Hematopoietic multipotent progenitor cell treated with erythropoietin and hydrocortisone succinate and interleukin-3 and kit ligand, for 17 days (in vitro differentiated cells): ENCODE data around the gene GDAP2.

Source experiments
- DNase-seq: peaks from one replicate; pipeline ENCODE4 v3.0.0-alpha.2; 2015; ENCODE audit warnings: low spot score

The GDAP2 gene

GRCh38 chr1:117838911-117839310, 90.5 kb downstream of the GDAP2 start:
- DNase-seq = no peak

DNA sequence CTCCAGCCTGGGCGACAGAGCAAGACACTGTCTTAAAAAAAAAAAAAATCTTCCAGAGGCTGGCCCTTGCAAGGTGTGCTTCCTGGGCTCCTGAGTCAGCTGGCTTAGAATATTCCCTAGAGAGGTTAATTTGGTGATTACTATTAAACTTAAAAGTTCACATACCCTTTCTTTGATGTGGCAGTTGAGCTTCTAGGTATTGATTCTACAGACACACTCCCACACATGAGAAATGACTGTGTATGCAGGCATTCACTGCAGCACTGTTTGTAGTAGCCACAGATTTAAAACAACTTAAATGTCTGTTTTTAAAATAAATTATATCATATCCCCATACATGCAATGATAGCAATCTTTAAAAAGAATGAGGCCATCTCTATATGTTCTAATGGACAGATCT, 93.4 kb downstream of the GDAP2 start:
- DNase-seq = no peak

DNA sequence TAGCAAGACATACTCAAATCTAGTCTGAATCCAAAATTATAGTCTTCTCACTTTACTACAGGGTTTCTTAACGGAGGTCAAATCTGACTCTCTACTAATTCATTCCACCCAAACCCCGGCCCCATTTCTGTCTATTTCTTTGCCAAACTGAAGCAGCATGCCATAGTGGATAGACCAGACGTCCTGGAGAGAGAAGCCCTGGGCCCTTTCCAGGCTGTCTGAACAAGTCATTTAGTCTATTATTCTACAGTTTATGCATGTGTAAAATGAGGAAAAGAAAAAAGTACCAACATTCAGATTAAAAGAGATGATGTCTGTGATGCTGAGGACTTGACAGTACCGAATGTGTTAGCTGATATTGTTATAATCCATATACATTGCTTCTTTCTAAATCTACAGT, 95.0 kb downstream of the GDAP2 start:
- DNase-seq = no peak

DNA sequence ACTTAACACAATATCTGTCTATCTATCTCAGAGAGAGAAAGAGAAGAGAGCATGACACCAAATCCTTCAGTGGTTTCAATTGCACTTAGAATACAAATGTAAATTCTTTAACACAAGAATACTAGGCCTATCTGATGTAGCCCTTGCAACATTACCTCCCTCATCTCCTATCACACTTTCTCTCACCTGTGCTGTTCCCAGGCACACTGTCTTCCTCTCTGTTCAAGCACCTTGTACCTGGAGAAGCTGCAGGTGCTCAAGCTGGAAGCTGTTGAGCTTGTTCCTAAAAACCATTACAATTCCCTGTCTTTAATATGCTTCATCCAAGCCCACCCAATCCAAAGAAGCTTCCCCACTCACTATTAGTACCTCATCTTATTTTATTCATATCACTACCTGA, 97.0 kb downstream of the GDAP2 start:
- no peak for DNase-seq

GRCh38 chr1:117830222-117830621, 99.2 kb downstream of the GDAP2 start:
- no peak for DNase-seq

DNA sequence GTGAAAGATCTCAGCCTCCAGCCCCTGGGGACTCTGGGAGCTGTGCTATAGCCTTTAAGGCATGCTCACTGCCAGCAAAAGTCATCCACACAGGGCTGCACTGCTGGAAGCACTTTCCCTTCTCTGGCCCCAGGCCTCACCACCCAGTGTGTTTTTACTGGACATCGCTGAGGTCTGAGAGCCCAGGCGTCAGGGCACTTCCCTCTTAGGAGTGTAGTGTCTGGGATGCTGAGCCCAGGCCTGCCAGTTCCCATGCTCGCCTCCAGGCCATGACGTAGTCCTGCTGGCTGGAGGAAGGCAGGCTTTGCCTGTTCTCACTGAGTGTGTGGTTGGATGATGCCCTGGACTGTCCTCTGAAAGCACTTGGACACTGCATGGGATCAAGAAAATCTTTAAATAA, 101.2 kb downstream of the GDAP2 start:
- no peak for DNase-seq

GRCh38 chr1:117826540-117827078, 102.8 kb downstream of the GDAP2 start:
- DNase-seq = no peak

DNA sequence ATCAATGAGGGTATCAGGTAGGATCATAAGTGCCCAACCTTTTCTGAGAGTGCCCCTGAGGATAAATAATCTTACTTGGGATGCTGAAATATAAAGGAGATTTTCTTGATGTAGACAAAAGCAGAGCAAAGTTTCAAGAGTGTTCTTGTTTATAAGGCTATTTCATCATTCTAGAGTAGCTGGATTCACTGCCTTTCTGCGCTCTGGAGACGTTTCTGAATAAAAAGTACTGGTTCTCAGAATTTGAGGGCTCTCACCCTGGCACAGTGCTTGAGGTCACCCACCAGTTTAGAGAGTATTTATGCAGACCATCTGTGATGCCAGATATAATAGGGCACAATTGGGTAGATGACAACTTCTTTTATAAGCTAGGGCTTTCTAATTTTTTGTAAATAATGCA, 103.3 kb downstream of the GDAP2 start:
- DNase-seq = no peak

DNA sequence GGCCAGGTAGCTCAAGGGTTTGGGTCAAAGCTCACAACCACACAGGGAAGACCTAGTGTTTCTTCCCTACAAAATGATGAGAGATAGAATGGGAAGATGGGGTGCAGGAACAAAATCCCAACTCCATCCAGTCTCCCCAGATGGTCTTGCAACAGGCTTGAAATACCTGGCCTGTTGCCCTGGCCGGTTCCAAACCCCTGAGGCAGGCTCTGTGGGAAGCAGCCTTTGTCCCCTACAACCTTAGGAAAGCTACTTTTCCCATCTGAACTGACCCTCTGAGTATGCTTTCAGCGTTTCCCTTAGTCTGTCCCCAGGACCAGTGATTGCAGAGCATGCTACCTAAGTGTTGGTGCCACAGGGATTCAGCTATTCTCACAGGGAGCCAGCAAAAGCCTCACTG, 104.0 kb downstream of the GDAP2 start:
- DNase-seq = no peak

DNA sequence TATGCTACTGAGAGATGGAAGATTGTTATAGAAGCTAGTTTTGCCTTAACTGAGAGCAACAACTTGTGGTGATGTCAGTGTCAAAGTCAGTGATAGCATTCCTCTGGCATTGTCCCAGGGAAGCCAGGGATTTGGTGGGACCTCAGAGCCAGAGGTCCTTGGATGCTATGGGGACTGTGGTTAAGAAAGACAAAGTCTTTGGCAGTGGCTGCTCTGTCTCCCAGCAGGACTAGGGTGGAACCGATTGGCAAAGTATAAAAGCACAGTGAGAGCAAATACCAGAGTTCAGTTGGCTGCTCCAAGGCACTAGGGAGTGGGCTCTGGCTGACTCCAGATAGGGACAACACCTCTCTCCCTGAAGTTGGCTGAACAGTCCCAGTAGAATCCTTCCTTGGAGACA, 104.8 kb downstream of the GDAP2 start:
- no peak for DNase-seq

GRCh38 chr1:117821774-117822482, 107.5 kb downstream of the GDAP2 start:
- no peak for DNase-seq

DNA sequence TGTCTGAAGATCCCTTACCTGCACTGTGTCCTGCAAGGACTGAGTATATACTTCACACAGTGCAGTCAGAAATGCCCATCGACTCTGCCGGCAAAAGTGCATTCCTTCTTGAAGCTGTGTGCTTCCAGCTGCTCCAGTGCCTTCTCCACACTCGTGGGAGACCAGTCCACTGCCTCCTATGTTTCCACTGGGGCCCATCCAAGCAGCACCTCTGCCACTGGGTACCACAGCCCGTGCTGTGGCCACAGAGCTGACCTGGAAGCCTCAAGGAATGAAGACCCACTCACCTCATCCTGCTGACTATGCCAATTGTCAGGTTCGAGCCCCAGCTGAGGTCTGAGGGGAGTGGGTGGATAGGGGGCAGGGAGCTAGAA, 108.1 kb downstream of the GDAP2 start:
- DNase-seq = no peak

DNA sequence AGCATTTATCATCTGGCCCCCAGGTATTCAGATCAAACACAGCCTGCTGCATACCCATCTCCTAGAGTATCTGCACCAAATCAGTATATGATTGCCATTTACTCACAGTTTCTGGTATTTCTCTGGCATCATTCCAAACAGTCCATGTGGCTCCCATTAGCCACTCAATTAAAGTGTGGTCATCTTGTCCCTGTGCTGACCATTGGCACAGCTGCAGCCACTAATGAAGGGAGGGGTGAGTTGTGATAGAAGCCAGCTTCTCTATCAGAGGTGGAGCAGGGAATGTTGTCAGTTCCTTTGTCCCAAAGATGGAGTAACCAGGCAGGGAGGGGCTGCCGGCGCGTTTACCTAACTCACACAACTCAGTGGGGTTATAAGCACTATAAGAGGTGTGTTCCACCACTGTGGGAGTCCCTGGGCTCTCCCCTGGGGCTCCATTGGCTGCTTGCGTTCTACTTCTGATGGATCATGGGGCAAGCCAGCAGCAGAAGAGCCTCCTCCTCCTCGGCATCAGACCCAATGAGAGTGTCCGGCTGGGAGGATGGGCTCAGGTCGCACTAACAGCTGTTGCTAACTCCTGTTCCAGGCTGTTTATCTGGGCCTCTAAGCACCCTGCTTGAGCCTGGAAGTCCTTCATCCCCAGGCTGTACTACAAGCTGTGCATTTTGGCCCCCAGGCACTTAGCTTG, 108.6 kb downstream of the GDAP2 start:
- no peak for DNase-seq

DNA sequence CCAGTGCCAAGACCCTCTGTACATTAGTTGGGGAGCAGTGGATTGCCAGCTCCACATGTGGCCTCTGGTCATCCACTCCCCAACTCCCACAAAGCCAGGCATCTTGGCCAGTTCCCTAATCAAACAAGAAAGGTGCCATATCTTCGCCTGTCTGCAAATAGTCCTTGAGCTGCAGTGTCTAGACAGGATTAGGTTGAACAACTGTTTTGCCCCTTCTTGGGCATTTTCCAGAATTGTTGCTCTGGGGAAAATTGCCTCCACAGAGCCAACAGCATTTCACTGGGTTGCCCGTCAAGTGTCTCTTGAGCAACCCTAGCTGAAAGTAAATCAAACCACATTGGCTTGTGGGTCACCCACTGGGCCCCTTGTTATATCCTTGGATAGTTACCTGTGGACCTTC, 109.3 kb downstream of the GDAP2 start:
- DNase-seq = no peak

DNA sequence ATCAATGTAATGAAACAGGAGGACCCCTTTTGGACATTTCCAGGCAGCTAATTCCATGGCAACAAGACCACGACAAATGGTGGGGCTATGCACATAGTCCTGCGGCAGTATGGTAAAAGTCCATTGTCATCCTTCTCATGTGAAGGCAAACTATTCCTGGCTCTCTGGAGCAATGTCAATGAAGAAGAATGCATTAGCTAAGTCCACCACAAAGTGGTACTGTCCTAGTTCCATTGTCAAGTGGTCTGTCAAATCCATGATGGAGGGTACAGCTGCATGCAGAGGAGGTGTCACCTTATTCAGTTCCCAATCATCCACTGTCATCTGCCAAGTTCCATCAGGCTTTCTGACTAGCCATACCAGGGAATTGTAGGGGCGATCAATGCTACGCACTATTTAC, 110.1 kb downstream of the GDAP2 start:
- no peak for DNase-seq

DNA sequence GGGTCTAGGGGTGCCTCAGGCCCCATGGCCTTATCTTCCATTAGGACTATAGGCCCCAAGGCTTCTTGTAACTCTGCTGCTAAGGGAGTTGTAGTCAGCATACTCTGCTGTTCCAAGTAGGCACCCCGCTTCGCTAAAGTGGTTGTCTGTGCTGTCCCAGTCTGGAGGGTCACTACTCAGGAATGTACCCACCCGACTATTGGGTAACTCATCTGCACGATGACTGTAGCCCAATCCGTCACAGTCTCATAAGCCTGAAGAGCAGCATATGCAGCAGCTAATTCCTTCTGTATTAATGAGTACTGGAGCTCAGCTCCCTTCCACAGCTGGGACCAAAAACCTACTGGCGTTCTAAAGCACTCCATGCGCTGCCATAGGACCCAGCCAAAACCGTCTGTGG, 111.0 kb downstream of the GDAP2 start:
- no peak for DNase-seq

GRCh38 chr1:117817629-117818028, 111.8 kb downstream of the GDAP2 start:
- no peak for DNase-seq

DNA sequence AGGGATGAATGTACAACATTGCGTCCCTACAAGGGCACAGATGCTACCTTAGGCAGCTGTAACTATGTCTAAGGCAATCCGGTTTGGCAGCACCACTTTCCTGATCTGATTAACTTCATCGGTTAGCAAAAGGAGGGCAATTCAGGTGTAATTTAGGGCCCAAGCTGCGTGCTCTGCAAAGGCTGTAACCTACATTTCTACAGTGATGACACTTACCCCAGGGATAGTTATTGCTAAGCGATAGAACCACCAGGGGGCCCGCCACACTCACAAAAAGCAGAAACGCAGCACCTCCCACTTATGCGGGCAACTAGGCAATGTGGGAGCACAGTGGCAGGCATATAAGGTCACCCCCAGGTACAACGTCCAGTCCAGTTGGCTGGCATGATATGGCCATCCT, 113.5 kb downstream of the GDAP2 start:
- no peak for DNase-seq

DNA sequence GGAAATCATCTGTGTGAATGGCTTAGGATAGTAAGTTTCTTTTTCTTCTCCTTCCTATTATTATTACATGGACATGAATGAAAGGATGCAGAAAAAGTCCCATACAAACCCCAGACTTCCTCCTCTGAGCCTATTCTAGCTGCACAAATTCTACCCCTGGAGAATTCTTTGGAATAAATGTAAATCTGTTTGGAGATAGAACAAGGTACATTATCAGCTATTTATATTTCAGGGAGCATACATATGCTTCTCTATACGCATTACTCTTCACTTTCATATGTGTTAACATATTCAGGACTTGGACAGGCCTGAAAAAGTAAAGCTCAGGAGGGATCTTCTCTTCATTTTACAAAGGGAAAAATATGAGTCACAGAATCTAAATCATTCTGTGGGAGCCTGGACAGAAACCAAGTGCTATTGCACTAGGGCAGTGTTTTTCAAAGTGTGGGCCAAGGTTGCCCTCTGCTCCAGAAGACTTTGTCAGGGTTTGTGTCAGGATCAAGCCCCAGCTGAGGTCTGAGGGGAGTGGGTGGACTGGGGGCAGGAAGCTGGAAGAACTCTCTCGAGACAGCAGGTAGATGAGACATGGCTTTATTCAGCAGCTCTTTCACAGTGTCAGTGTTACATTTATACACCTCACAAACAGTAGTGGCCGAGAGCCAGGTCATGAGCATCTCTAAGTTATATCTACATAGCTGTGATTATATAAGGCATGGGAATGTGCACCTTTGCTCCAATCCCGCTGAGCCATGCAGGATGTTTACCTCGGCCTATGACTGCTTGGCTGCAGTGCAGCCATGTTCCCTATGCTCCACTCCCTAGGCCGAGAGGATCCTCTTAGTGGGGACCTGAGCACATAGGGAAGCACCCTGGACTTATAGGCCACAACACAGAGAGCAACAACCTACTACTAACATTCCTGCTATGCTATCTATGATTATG, 114.3 kb downstream of the GDAP2 start:
- no peak for DNase-seq
